Gastroesophageal sphincter (tissue), 4 donors: ENCODE results near the gene LUC7L. TPM values are rescaled to one million over a fixed set of nuclear protein-coding genes. Genes with fewer than 3 reads are reported as not detected.

ENCODE experiments used
- ATAC-seq: fragments of 150-250 bp; one replicate; pipeline ENCODE4 v1.9.1; 2016; ENCODE audit warnings: mild to moderate bottlenecking, moderate library complexity
- H3K27ac ChIP-seq, 4 donors: fragments of 200-600 bp; sonication (generic) in 3 of 4; 1 replicate in 3 of 4; 2 replicates in 1 of 4; pipeline ENCODE4 v1.5.1; 2016 to 2019
- H3K27me3 ChIP-seq: fragments of 200-600 bp; sonication (generic); one replicate; pipeline ENCODE4 v1.5.1; 2019
- H3K36me3 ChIP-seq, 2 donors: fragments of 200-600 bp; sonication (generic); one replicate each; pipeline ENCODE4 v1.5.1; 2019; ENCODE audit warnings: control low read depth in 1 of 2
- H3K4me1 ChIP-seq, 3 donors: fragments of 200-600 bp; sonication (generic); 1 replicate in 2 of 3; 2 replicates in 1 of 3; pipeline ENCODE4 v1.5.1; 2016 to 2019; ENCODE audit warnings: control low read depth in 2 of 3
- H3K4me3 ChIP-seq, 2 donors: fragments of 200-600 bp; sonication (generic); one replicate each; pipeline ENCODE4 v1.5.1; 2019; ENCODE audit warnings: mild to moderate bottlenecking in 1 of 2, moderate library complexity in 1 of 2
- H3K9me3 ChIP-seq, 3 donors: fragments of 200-600 bp; sonication (generic); one replicate each; pipeline ENCODE4 v1.5.1; 2017 to 2019; ENCODE audit warnings: control low read depth in 2 of 3
- EP300 ChIP-seq: sonication (generic); formaldehyde crosslinking; IDR thresholded peaks from one replicate; pipeline ENCODE4 v1.6.1; 2017; ENCODE audit warnings: antibody characterized with exemption, mild to moderate bottlenecking
- POLR2A ChIP-seq, 2 donors: fragments of 450-650 bp; IDR thresholded peaks; one replicate each; pipeline ENCODE4 v1.6.1; 2017; ENCODE audit warnings: antibody characterized with exemption in 2 of 2, mild to moderate bottlenecking in 2 of 2, moderate library complexity in 1 of 2
- POLR2AphosphoS5 ChIP-seq: sonication (generic); formaldehyde crosslinking; IDR thresholded peaks from one replicate; pipeline ENCODE4 v1.6.1; 2017; ENCODE audit warnings: antibody characterized with exemption
- WGBS, 2 donors: methylation state at CpG; one replicate each; pipeline ENCODE4 v1.1.5; 2018; ENCODE audit warnings: low coverage in 1 of 2; 5-methylcytosine and 5-hydroxymethylcytosine counted together
- small RNA-seq, 4 donors: library from RNA; depleted of rRNA; stranded (forward); fragments of <200 nt; gene quantifications; one replicate each; pipeline ENCODE3, GENCODE V24; 2016
- total RNA-seq, 4 donors: library from RNA; depleted of rRNA; stranded (reverse); fragments of >200 nt; gene quantifications; one replicate each; pipeline ENCODE4 v1.1.0, GENCODE V29; 2016
- TF ChIP-seq, protein P1 (sequence below), 4 experiments: fragments of 200-600 bp in 2 of 4; fragments of 450-650 bp in 2 of 4; sonication (generic) in 1 of 4; IDR thresholded peaks; one replicate each; pipeline ENCODE4 v1.5.1; 2017 to 2019; ENCODE audit warnings: antibody characterized with exemption in 4 of 4, mild to moderate bottlenecking in 2 of 4, moderate library complexity in 2 of 4

Gene LUC7L
- total RNA-seq, 4 donors from 2014 or later, result 34.7 to 112 (median 59.6) TPM

DNA sequence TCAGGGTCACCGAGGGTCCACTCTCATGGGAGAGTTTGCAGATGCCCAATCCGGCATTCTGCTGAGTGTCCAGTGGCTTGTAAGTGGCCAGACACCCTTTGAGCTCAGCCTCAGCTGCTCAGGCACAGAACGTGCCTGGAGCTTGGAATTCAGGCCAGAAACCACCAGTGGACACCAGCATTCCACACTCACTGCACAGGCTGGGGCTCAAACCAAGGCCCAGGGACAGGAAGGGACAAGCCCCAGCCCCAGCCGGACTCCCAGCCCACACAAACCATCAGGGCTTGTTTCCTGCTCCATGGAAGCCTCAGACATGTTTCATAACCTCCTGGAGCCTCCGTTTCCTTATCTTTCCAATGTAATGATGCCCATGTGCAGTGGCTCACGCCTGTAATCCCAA lies 85.8 kb downstream of the LUC7L start:
- H3K4me3 ChIP-seq, result no peak overlapping the region
- no peaks in the 10 kb centered on the region for H3K9me3 ChIP-seq
- no peaks in the 10 kb centered on the region for H3K36me3 ChIP-seq
- H3K4me1 ChIP-seq, result peaks cover 0 to 7% (median 0%) of the 10 kb centered on the region in 3 donors
- 60 to 66% methylated on average over 3 of the region's 6 CpGs for WGBS, 2 donors
- TF ChIP-seq POLR2A (IDR thresholded peaks at IDR 0.05), result no peak
- no peak for TF ChIP-seq EP300
- no peak for TF ChIP-seq POLR2AphosphoS5
- TF ChIP-seq, protein P1, sequence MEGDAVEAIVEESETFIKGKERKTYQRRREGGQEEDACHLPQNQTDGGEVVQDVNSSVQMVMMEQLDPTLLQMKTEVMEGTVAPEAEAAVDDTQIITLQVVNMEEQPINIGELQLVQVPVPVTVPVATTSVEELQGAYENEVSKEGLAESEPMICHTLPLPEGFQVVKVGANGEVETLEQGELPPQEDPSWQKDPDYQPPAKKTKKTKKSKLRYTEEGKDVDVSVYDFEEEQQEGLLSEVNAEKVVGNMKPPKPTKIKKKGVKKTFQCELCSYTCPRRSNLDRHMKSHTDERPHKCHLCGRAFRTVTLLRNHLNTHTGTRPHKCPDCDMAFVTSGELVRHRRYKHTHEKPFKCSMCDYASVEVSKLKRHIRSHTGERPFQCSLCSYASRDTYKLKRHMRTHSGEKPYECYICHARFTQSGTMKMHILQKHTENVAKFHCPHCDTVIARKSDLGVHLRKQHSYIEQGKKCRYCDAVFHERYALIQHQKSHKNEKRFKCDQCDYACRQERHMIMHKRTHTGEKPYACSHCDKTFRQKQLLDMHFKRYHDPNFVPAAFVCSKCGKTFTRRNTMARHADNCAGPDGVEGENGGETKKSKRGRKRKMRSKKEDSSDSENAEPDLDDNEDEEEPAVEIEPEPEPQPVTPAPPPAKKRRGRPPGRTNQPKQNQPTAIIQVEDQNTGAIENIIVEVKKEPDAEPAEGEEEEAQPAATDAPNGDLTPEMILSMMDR (IDR thresholded peaks at IDR 0.05), result no peak
- H3K27ac ChIP-seq, result no peak overlapping the region
- ATAC-seq, result no peak
- H3K27me3 ChIP-seq, result peaks cover 47% of the 10 kb centered on the region

DNA sequence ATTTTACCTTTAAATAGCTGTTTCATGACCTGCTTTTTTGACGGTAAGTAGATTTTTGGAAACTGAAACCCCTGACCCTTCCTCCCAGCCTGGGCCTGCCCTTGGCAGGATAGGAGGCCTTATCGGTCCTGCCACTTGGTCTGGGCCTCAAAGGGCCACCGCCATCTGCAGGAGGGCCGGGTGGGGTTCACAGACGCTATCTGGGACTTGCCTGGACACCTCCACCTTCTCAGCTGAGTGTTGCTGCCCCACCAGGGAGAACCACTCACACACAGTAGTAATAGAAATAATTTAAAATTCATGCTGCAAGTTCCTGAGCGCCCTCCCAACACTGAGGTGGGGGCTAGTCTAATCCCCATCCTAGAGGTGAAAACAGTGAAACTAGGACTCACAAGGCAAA lies 86.2 kb downstream of the LUC7L start:
- WGBS, 2 donors, result 83% methylated on average over 2 of the region's 6 CpGs; no CpG with 5 or more reads in 1 of the 2 donors
- no peaks in the 10 kb centered on the region for H3K9me3 ChIP-seq
- H3K36me3 ChIP-seq, result no peaks in the 10 kb centered on the region
- peaks cover 0 to 7% (median 0%) of the 10 kb centered on the region in 3 donors for H3K4me1 ChIP-seq
- no peak for TF ChIP-seq POLR2AphosphoS5
- TF ChIP-seq EP300, result no peak
- TF ChIP-seq, protein P1 (IDR thresholded peaks at IDR 0.05), result no peak
- no peak for TF ChIP-seq POLR2A (IDR thresholded peaks at IDR 0.05)
- no peak for ATAC-seq
- H3K27ac ChIP-seq, result no peak overlapping the region
- peaks cover 47% of the 10 kb centered on the region for H3K27me3 ChIP-seq
- H3K4me3 ChIP-seq, result no peak overlapping the region

DNA sequence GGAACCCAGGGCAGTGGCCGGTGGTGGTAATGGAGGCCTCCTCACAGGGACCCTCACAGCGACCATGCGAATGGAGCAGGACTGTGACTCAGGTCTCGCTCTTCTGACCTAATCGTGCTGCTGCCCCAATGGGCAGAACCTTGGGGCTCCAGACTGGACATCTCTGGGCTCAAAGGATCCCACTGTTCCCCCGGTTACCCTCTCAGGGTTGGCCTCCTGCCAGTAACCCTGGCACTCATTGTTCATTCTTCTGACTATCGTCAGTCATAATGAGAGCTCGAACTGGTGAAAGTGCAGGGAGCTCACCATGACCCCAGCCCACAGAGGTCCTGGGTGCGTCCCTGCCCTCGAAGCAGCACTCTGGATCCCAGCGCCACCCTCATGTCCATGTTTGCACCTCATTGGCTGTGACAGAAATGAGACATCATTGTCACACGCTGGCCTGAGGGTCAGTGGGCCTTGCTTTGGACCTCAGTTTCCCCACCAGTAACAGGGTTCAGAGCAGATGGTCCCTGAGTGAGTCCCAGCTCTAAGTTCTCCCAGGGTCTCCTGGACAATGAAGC lies 86.8 kb downstream of the LUC7L start:
- H3K9me3 ChIP-seq, result no peaks in the 10 kb centered on the region
- H3K27ac ChIP-seq, result no peak overlapping the region
- peaks cover 0 to 12% (median 0%) of the 10 kb centered on the region in 3 donors for H3K4me1 ChIP-seq
- 61 to 63% methylated on average over 5 to 9 of the region's 12 CpGs for WGBS, 2 donors
- peaks cover 47% of the 10 kb centered on the region for H3K27me3 ChIP-seq
- no peak for ATAC-seq
- H3K4me3 ChIP-seq, result no peak overlapping the region
- TF ChIP-seq, protein P1 (IDR thresholded peaks at IDR 0.05), result no peak
- no peak for TF ChIP-seq EP300
- TF ChIP-seq POLR2A (IDR thresholded peaks at IDR 0.05), result no peak
- no peak for TF ChIP-seq POLR2AphosphoS5
- H3K36me3 ChIP-seq, result no peaks in the 10 kb centered on the region

DNA sequence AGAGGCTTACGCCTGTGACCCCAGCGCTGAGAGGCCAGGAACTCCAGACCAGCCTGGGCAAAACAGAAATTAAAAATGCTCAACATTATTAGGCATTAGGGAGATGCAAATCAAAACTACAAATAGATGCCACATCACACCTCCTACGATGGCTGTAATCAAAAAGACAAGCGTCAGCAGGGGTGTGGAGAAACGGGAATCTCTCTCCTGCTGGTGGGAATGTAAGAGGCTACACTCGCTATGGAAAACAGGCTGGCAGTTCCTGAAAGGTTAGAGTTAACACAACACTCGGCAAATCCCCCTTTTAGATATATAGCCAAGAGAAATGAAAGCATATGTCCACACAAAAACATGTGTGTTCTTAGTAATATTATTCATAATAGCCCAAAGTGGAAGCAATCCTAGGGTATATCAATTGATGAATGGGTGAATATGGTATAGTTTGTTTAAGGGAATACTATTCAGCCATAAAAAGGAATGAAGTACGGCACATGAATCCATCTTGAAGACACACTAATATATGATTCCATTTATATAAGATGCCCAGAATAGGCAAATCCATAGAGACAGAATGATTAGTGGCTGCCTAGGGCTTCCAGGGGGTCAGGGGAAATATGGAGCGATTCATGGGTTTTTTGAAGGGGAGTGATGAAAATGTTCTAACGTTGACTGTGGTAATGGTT lies 88.9 kb downstream of the LUC7L start:
- Histone ChIP-seq H3K4me1 (peaks cover 0 to 27% (median 0%) of the 10 kb centered on the region in 3 donors), H3K4me3 (no peak overlapping the region), H3K27ac (no peak overlapping the region), H3K36me3 (no peaks in the 10 kb centered on the region), H3K27me3 (peaks cover 30% of the 10 kb centered on the region), H3K9me3 (no peaks in the 10 kb centered on the region)
- ATAC-seq, result no peak
- TF ChIP-seq POLR2A (IDR thresholded peaks at IDR 0.05) (no peak), POLR2AphosphoS5 (no peak), EP300 (no peak)
- TF ChIP-seq, protein P1 (IDR thresholded peaks at IDR 0.05), result no peak
- WGBS, 2 donors, result 47 to 55% methylated on average over 10 of the region's 10 CpGs

Small RNA genes within 50 kb of the gene (small RNA-seq; reads per million reads assigned to genes)
- 0 reads per million in 4 donors for gene RF00019

Other genes with a start within 250 kb of the LUC7L start
- 1 to 10 TPM; 2.6 to 5.1 (median 4.5) TPM for gene POLR3K, start 175.8 kb downstream of the LUC7L start, total RNA-seq
- gene SNRNP25, start 175.6 kb downstream of the LUC7L start, total RNA-seq, result 10 to 100 TPM; 25.6 to 34.4 (median 28.5) TPM
- gene RHBDF1, start 156.8 kb downstream of the LUC7L start, total RNA-seq, result 10 to 100 TPM; 21.0 to 52.3 (median 33.0) TPM
- 100 to 1,000 TPM in 2 of 4 donors, 10 to 100 TPM in 2; 57.4 to 114 (median 92.4) TPM for gene MPG, start 151.2 kb downstream of the LUC7L start, total RNA-seq
- gene NPRL3, start 90.8 kb downstream of the LUC7L start, total RNA-seq, result 10 to 100 TPM in 3 of 4 donors, 1 to 10 TPM in 1; 6.5 to 15.7 (median 13.9) TPM
- not detected for gene HBZ, start 76.8 kb downstream of the LUC7L start, total RNA-seq
- gene HBM, start 63.5 kb downstream of the LUC7L start, total RNA-seq, result 1 to 10 TPM in 1 of 4 donors, not detected in 3; 3.0 TPM
- 10 to 100 TPM in 3 of 4 donors, not detected in 1; 40.9 to 72.6 (median 57.7) TPM for gene HBA2, start 56.6 kb downstream of the LUC7L start, total RNA-seq
- 10 to 100 TPM in 3 of 4 donors, not detected in 1; 15.5 to 96.7 (median 53.1) TPM for gene HBA1, start 52.8 kb downstream of the LUC7L start, total RNA-seq
- gene HBQ1, start 49.0 kb downstream of the LUC7L start, total RNA-seq, result not detected
- 100 to 1,000 TPM in 2 of 4 donors, 10 to 100 TPM in 2; 54.5 to 123 (median 93.2) TPM for gene FAM234A, start 5.4 kb upstream of the LUC7L start, total RNA-seq
- 10 to 100 TPM in 2 of 4 donors, 1 to 10 TPM in 2; 3.0 to 11.5 (median 10.1) TPM for gene RGS11, start 46.5 kb upstream of the LUC7L start, total RNA-seq
- gene ARHGDIG, start 51.1 kb upstream of the LUC7L start, total RNA-seq, result 1 to 10 TPM; 1.2 to 2.7 (median 1.8) TPM
- under 1 TPM in 2 of 4 donors, not detected in 2; 0.81 to 0.93 TPM for gene PDIA2, start 53.7 kb upstream of the LUC7L start, total RNA-seq
- gene AXIN1, start 123.3 kb upstream of the LUC7L start, total RNA-seq, result 10 to 100 TPM; 26.0 to 58.8 (median 32.9) TPM
- gene MRPL28, start 141.1 kb upstream of the LUC7L start, total RNA-seq, result 10 to 100 TPM; 47.7 to 93.5 (median 55.8) TPM
- 10 to 100 TPM; 19.9 to 47.6 (median 24.3) TPM for gene PGAP6, start 152.5 kb upstream of the LUC7L start, total RNA-seq
- gene NME4, start 167.8 kb upstream of the LUC7L start, total RNA-seq, result 100 to 1,000 TPM in 3 of 4 donors, 10 to 100 TPM in 1; 61.1 to 169 (median 136) TPM
- gene DECR2, start 172.4 kb upstream of the LUC7L start, total RNA-seq, result 10 to 100 TPM; 11.7 to 25.4 (median 19.9) TPM
- 10 to 100 TPM; 47.4 to 88.9 (median 58.6) TPM for gene RAB11FIP3, start 196.2 kb upstream of the LUC7L start, total RNA-seq